ENCODE measurements around the gene EZH2.

DNA sequence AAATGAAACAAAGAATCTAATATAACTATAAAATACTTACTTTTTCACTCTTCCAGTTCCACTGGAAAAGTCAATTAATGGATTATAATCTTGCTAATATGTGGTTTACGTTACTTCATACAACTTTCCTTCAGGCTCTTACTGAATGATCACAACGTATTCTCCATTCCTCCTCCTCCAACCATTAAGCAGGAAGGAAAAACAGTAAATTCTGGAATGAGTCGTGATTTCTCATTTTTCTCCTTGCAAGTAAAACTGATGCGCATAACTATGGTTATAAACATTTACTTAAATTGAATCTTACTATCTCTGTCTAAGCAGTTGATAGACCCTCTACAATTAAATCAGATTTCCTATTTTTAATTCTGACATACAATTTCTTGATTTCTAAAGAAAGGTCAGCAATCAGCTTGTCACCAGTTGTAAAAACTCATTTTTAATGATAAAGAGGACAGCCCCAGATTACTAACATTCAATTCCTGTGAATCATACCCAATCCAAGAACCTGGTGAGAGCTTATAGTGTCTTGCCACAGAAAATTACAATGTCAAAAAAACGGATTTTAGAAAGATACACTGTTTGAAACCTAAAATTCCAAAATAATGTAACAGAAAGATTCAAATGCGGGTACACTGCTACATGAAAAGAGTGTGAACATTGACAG lies 64.3 kb downstream of the EZH2 start:
- TF ChIP-seq, protein P1, sequence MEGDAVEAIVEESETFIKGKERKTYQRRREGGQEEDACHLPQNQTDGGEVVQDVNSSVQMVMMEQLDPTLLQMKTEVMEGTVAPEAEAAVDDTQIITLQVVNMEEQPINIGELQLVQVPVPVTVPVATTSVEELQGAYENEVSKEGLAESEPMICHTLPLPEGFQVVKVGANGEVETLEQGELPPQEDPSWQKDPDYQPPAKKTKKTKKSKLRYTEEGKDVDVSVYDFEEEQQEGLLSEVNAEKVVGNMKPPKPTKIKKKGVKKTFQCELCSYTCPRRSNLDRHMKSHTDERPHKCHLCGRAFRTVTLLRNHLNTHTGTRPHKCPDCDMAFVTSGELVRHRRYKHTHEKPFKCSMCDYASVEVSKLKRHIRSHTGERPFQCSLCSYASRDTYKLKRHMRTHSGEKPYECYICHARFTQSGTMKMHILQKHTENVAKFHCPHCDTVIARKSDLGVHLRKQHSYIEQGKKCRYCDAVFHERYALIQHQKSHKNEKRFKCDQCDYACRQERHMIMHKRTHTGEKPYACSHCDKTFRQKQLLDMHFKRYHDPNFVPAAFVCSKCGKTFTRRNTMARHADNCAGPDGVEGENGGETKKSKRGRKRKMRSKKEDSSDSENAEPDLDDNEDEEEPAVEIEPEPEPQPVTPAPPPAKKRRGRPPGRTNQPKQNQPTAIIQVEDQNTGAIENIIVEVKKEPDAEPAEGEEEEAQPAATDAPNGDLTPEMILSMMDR (IDR thresholded peaks at IDR 0.05) = no peak
- TF ChIP-seq POLR2A (IDR thresholded peaks at IDR 0.05) (no peak), POLR2AphosphoS5 (IDR thresholded peaks at IDR 0.05) (no peak)

Measured in prostate gland (tissue), 2 donors.